H1 (cell line): ENCODE results near the gene MBTPS1. TPM values are rescaled to one million over a fixed set of nuclear protein-coding genes. Genes with fewer than 3 reads are reported as not detected.

Source experiments
- CTCF ChIA-PET: fragments of 300-600 bp; sonication (Branson Sonifier 250); formaldehyde crosslinking; loops from one replicate; lab custom pipeline; 2021; ENCODE audit not compliant: partially characterized antibody; lab: Charles Lee
- POLR2A ChIA-PET: fragments of 300-600 bp; sonication (Branson Sonifier 250); formaldehyde crosslinking; loops from one replicate; lab custom pipeline; 2021; ENCODE audit warnings: inconsistent platforms; ENCODE audit not compliant: partially characterized antibody; lab: Charles Lee
- DNase-seq, 2 experiments: peaks; one replicate each; pipeline versions ENCODE4 v3.0.0 to v3.0.0-alpha.2; 2010 to 2022; ENCODE audit warnings: low spot score in 2 of 2, low read depth in 1 of 2, mixed read lengths in 1 of 2
- FAIRE-seq: peaks from 2 replicates; lab custom pipeline; 2011; peaks lifted over from hg19 to GRCh38; lab: Jason Lieb, UNC
- H2AFZ ChIP-seq: 2 replicates; pipeline ENCODE4 v1.8.1; 2012; ENCODE audit warnings: low read length, inconsistent platforms
- H2AK5ac ChIP-seq: 2 replicates; pipeline ENCODE4 v1.6.1; 2013; ENCODE audit warnings: low read depth, low read length
- H2BK120ac ChIP-seq: replicated peaks from 2 replicates; pipeline ENCODE3; 2013; ENCODE audit warnings: low read depth, low read length, inconsistent platforms
- H2BK12ac ChIP-seq: 2 replicates; pipeline ENCODE4 v1.6.1; 2013; ENCODE audit warnings: low read depth, low read length
- H2BK15ac ChIP-seq: 2 replicates; pipeline ENCODE4 v1.6.1; 2013; ENCODE audit warnings: low read length
- H2BK20ac ChIP-seq: 2 replicates; pipeline ENCODE4 v1.6.1; 2013; ENCODE audit warnings: low read length
- H2BK5ac ChIP-seq: 2 replicates; pipeline ENCODE4 v1.6.1; 2013; ENCODE audit warnings: low read depth, low read length
- H3K14ac ChIP-seq: 2 replicates; pipeline ENCODE4 v1.6.1; 2013; ENCODE audit warnings: inconsistent platforms; ENCODE audit not compliant: insufficient read length
- H3K18ac ChIP-seq: 2 replicates; pipeline ENCODE4 v1.6.1; 2013; ENCODE audit warnings: low read length; ENCODE audit errors: extremely low read depth
- H3K23ac ChIP-seq: 2 replicates; pipeline ENCODE4 v1.6.1; 2013; ENCODE audit warnings: inconsistent platforms; ENCODE audit not compliant: insufficient read length
- H3K23me2 ChIP-seq: 2 replicates; pipeline ENCODE4 v1.6.1; 2013; ENCODE audit warnings: low read depth, low read length
- H3K27ac ChIP-seq: 2 replicates; pipeline ENCODE4 v1.6.1; 2011; ENCODE audit warnings: low read depth, low read length, inconsistent platforms
- H3K27me3 ChIP-seq, 4 experiments: replicated peaks in 1 of 4; 1 replicate in 1 of 4; 2 replicates in 3 of 4; pipeline versions ENCODE4 v1.6.1 to v1.8.1; 2011 to 2013; ENCODE audit warnings: low read length in 3 of 4, mild to moderate bottlenecking in 3 of 4, inconsistent platforms in 2 of 4, mixed read lengths in 2 of 4, moderate library complexity in 1 of 4; ENCODE audit not compliant: control insufficient read depth in 3 of 4, insufficient read depth in 3 of 4; ENCODE audit errors: extremely low read depth in 1 of 4
- H3K36me3 ChIP-seq, 4 experiments: 2 replicates each; pipeline versions ENCODE4 v1.6.1 to v1.8.1; 2011 to 2013; ENCODE audit warnings: mild to moderate bottlenecking in 4 of 4, low read length in 3 of 4, moderate library complexity in 2 of 4, control low read depth in 1 of 4, inconsistent platforms in 1 of 4; ENCODE audit not compliant: insufficient read depth in 4 of 4, control insufficient read depth in 2 of 4
- H3K4ac ChIP-seq: replicated peaks from 2 replicates; pipeline ENCODE3; 2013; ENCODE audit warnings: low read length, low read depth, mixed read lengths, inconsistent platforms; ENCODE audit not compliant: insufficient read length
- H3K4me1 ChIP-seq, 4 experiments: replicated peaks in 1 of 4; 1 replicate in 1 of 4; 2 replicates in 3 of 4; pipeline versions ENCODE4 v1.6.1 to v1.8.1; 2011 to 2013; ENCODE audit warnings: low read length in 3 of 4, inconsistent platforms in 2 of 4, mixed read lengths in 1 of 4; ENCODE audit not compliant: insufficient read depth in 4 of 4, control insufficient read depth in 3 of 4
- H3K4me2 ChIP-seq, 2 experiments: 2 replicates each; pipeline versions ENCODE4 v1.6.1 to v1.8.1; 2011 to 2013; ENCODE audit warnings: low read depth in 2 of 2, low read length in 2 of 2, control low read depth in 1 of 2, inconsistent platforms in 1 of 2, mild to moderate bottlenecking in 1 of 2; ENCODE audit not compliant: insufficient read depth in 1 of 2
- H3K4me3 ChIP-seq, 4 experiments: fragments of 200-600, 300-600 bp in 1 of 4; sonication (generic), shearing (Covaris generic), sonication (Bioruptor Twin) in 1 of 4; 2 replicates each; pipeline versions ENCODE4 v1.5.1 to v1.8.1; 2011 to 2016; ENCODE audit warnings: low read length in 4 of 4, low read depth in 3 of 4, control low read depth in 2 of 4, inconsistent platforms in 2 of 4, mild to moderate bottlenecking in 2 of 4, mixed read lengths in 1 of 4, moderate library complexity in 1 of 4; ENCODE audit not compliant: insufficient read depth in 2 of 4; ENCODE audit errors: extremely low read depth in 1 of 4
- H3K56ac ChIP-seq: replicated peaks from 2 replicates; pipeline ENCODE3; 2013; ENCODE audit warnings: low read depth, mild to moderate bottlenecking, mixed read lengths, low read length, inconsistent platforms; ENCODE audit not compliant: insufficient read length
- H3K79me1 ChIP-seq: 2 replicates; pipeline ENCODE4 v1.6.1; 2013; ENCODE audit warnings: low read depth, low read length, control low read depth
- H3K79me2 ChIP-seq, 2 experiments: 2 replicates each; pipeline versions ENCODE4 v1.6.1 to v1.8.1; 2012 to 2013; ENCODE audit warnings: low read length in 2 of 2, mild to moderate bottlenecking in 2 of 2, inconsistent platforms in 1 of 2; ENCODE audit not compliant: insufficient read depth in 2 of 2, control insufficient read depth in 1 of 2
- H3K9ac ChIP-seq, 4 experiments: replicated peaks in 1 of 4; 1 replicate in 1 of 4; 2 replicates in 3 of 4; pipeline versions ENCODE4 v1.6.1 to v1.8.1; 2011 to 2013; ENCODE audit warnings: low read depth in 3 of 4, low read length in 3 of 4, control low read depth in 2 of 4, mild to moderate bottlenecking in 2 of 4, moderate library complexity in 2 of 4, inconsistent platforms in 1 of 4; ENCODE audit errors: extremely low read depth in 1 of 4
- H3K9me3 ChIP-seq, 2 experiments: 2 replicates each; pipeline versions ENCODE4 v1.6.1 to v1.8.1; 2012 to 2013; ENCODE audit warnings: mild to moderate bottlenecking in 2 of 2, moderate library complexity in 2 of 2, control low read depth in 1 of 2, inconsistent platforms in 1 of 2, low read depth in 1 of 2, low read length in 1 of 2, mixed read lengths in 1 of 2; ENCODE audit not compliant: insufficient read depth in 2 of 2
- H4K20me1 ChIP-seq, 2 experiments: replicated peaks in 1 of 2; 2 replicates each; pipeline versions ENCODE3 to v1.8.1; 2011 to 2013; ENCODE audit warnings: inconsistent platforms in 2 of 2, low read length in 2 of 2, mild to moderate bottlenecking in 1 of 2; ENCODE audit not compliant: insufficient read depth in 2 of 2, control insufficient read depth in 1 of 2
- H4K5ac ChIP-seq: 2 replicates; pipeline ENCODE4 v1.6.1; 2013; ENCODE audit warnings: low read length, low read depth, mixed read lengths, inconsistent platforms; ENCODE audit not compliant: insufficient read length
- H4K8ac ChIP-seq: 2 replicates; pipeline ENCODE4 v1.8.0; 2013; ENCODE audit warnings: mild to moderate bottlenecking, moderate library complexity, low read length, inconsistent platforms; ENCODE audit not compliant: insufficient read depth; ENCODE audit errors: extremely low read depth
- H4K91ac ChIP-seq: replicated peaks from 2 replicates; pipeline ENCODE3; 2013; ENCODE audit warnings: low read length, mixed read lengths, inconsistent platforms; ENCODE audit not compliant: insufficient read length
- ASH2L ChIP-seq: fragments of 200-600, 300-600 bp; sonication (generic); IDR thresholded peaks from one replicate; pipeline ENCODE4 v1.7.1; 2017; ENCODE audit warnings: low read length
- BRCA1 ChIP-seq: IDR thresholded peaks from 2 replicates; pipeline ENCODE4 v1.6.1; 2012; ENCODE audit warnings: low read depth, low read length, improper control_type of control experiment
- CHD1 ChIP-seq: IDR thresholded peaks from 2 replicates; pipeline ENCODE4 v1.6.1; 2012; ENCODE audit warnings: low read depth, low read length, improper control_type of control experiment
- EZH2 ChIP-seq: fragments of 200-600 bp; sonication (generic); IDR thresholded peaks from 2 replicates; pipeline ENCODE4 v1.7.1; 2012; ENCODE audit warnings: low read depth, mild to moderate bottlenecking, moderate library complexity, low read length, inconsistent platforms; ENCODE audit not compliant: severe bottlenecking
- GABPA ChIP-seq: IDR thresholded peaks from 2 replicates; pipeline ENCODE4 v1.6.1; 2011; ENCODE audit warnings: mild to moderate bottlenecking, low read length, moderate library complexity, borderline replicate concordance; ENCODE audit not compliant: insufficient read depth
- HDAC2 ChIP-seq, 2 experiments: fragments of 300-600 bp in 1 of 2; sonication (generic) in 1 of 2; IDR thresholded peaks; 2 replicates each; pipeline ENCODE4 v1.6.1; 2011 to 2012; ENCODE audit warnings: low read depth in 2 of 2, low read length in 2 of 2, mild to moderate bottlenecking in 2 of 2, moderate library complexity in 2 of 2, borderline replicate concordance in 1 of 2, inconsistent platforms in 1 of 2
- JUN ChIP-seq: IDR thresholded peaks from 2 replicates; pipeline ENCODE4 v1.6.1; 2011; ENCODE audit warnings: low read depth, mild to moderate bottlenecking, improper control_type of control experiment, low read length
- KDM4A ChIP-seq: IDR thresholded peaks from one replicate; pipeline ENCODE4 v1.7.1; 2012; ENCODE audit warnings: low read depth, mild to moderate bottlenecking, moderate library complexity, low read length, inconsistent platforms; ENCODE audit not compliant: severe bottlenecking
- MAX ChIP-seq: IDR thresholded peaks from 2 replicates; pipeline ENCODE4 v1.6.1; 2012; ENCODE audit warnings: inconsistent platforms
- SIX5 ChIP-seq: IDR thresholded peaks from 2 replicates; pipeline ENCODE4 v1.6.1; 2011; ENCODE audit warnings: mild to moderate bottlenecking, low read depth, low read length
- SUZ12 ChIP-seq: fragments of 200-600 bp; sonication (generic); IDR thresholded peaks from 2 replicates; pipeline ENCODE4 v1.6.1; 2012; ENCODE audit warnings: mild to moderate bottlenecking, inconsistent platforms, low read length, moderate library complexity, mixed read lengths
- TAF1 ChIP-seq: IDR thresholded peaks from 2 replicates; pipeline ENCODE4 v1.6.1; 2011; ENCODE audit warnings: mild to moderate bottlenecking, low read depth, low read length
- WGBS, 2 experiments: shearing (Covaris generic) in 1 of 2; methylation state at CpG; one replicate each; pipeline versions ENCODE4 v1.1.6 to v1.1.7; 2013 to 2015; ENCODE audit warnings: low lambda C conversion rate in 2 of 2, mixed read lengths in 2 of 2, inconsistent platforms in 1 of 2, low coverage in 1 of 2, missing lambda C conversion rate in 1 of 2; ENCODE audit not compliant: insufficient replicate concordance in 2 of 2, insufficient coverage in 1 of 2, insufficient read length in 1 of 2; ENCODE audit errors: extremely low coverage in 1 of 2, missing lambda C conversion rate in 1 of 2; 5-methylcytosine and 5-hydroxymethylcytosine counted together
- polyA plus RNA-seq, 7 experiments: library from polyadenylated mRNA; depleted of rRNA in 3 of 7; stranded (reverse) in 5 of 7; unstranded in 2 of 7; fragments of >200 nt in 5 of 7; fragments of 200-250 nt in 2 of 7; gene quantifications; 1 replicate in 5 of 7; 2 replicates in 1 of 7; 4 replicates in 1 of 7; pipeline versions ENCODE4 v1.2.1 to v1.2.3, GENCODE V29; 2011 to 2013; ENCODE audit warnings: missing spikeins in 2 of 7, mixed read lengths in 2 of 7
- total RNA-seq: library from RNA; stranded (reverse); fragmentation: NEBNext Ultra II Directional; extraction: Animal tissue kit (Norgen Biotek cat#: 25700); gene quantifications from 2 replicates; pipeline ENCODE4 v1.2.1, GENCODE V29; 2021

Gene MBTPS1
- total and polyA plus RNA-seq, 2 of the 8 experiments (the other 6 are each of a cell fraction or from before 2014, with no cell fraction given): 30.6 to 53.3 TPM

- H2BK20ac ChIP-seq: no peak overlapping the region
- no peaks in the 10 kb centered on the region for H3K9me3 ChIP-seq
- ChIA-PET CTCF (interaction anchor here (1.1 to 10.5 kb wide), 9 partner anchors 8 to 399 kb away, joined by 3 to 93 read pairs (median 11); no protein-coding TSS in a partner anchor), POLR2A (no interaction called here)
- no peak overlapping the region for H3K18ac ChIP-seq
- H2AK5ac ChIP-seq: no peak overlapping the region
- H3K9ac ChIP-seq: no peak overlapping the region
- no peaks in the 10 kb centered on the region; the same call in 1 of the 2 replicates for H3K79me1 ChIP-seq
- H3K27me3 ChIP-seq: no peaks in the 10 kb centered on the region
- no peak for DNase-seq
- no peak overlapping the region for H2BK120ac ChIP-seq
- no peak overlapping the region for H3K27ac ChIP-seq
- FAIRE-seq: no peak
- H3K23me2 ChIP-seq: no peaks in the 10 kb centered on the region
- 89% methylated on average over 11 of the region's 11 CpGs; no CpG with 5 or more reads in 1 of the 2 experiments for WGBS, 2 experiments
- no peak overlapping the region for H2AFZ ChIP-seq
- no peak overlapping the region for H4K8ac ChIP-seq
- H4K91ac ChIP-seq: no peak overlapping the region
- no peaks in the 10 kb centered on the region for H3K4me1 ChIP-seq
- H3K4me2 ChIP-seq: no peak overlapping the region
- peaks cover 17 to 40% (median 32%) of the 10 kb centered on the region in 4 experiments; a peak in 7 of 8 replicates for H3K36me3 ChIP-seq
- H3K23ac ChIP-seq: no peak overlapping the region
- no peak overlapping the region for H2BK12ac ChIP-seq
- no peak overlapping the region for H2BK5ac ChIP-seq
- H3K14ac ChIP-seq: no peak overlapping the region
- no peak overlapping the region for H4K5ac ChIP-seq
- peaks cover 0 to 3% of the 10 kb centered on the region in 2 experiments; a peak in 2 of 4 replicates for H3K79me2 ChIP-seq
- no peak overlapping the region for H3K56ac ChIP-seq
- no peak overlapping the region for H3K4me3 ChIP-seq
- H3K4ac ChIP-seq: no peak overlapping the region
- H2BK15ac ChIP-seq: no peak overlapping the region
- H4K20me1 ChIP-seq: peaks cover 0 to 4% of the 10 kb centered on the region in 2 experiments
- TF ChIP-seq KDM4A (no peak), JUN (no peak), ASH2L (no peak), TAF1 (no peak), SUZ12 (no peak), SIX5 (no peak), HDAC2 (IDR thresholded peaks at IDR 0.05; ENCODE audit: borderline replicate concordance in 1 of 2, low read depth in 2 of 2, low read length in 2 of 2) (no peak), GABPA (no peak), EZH2 (no peak), CHD1 (no peak), MAX (no peak), BRCA1 (no peak)
Observed at GRCh38 chr16:84082835-84083569, 33.7 kb downstream of the MBTPS1 start.
